Prostate gland (tissue), 2 donors: ENCODE measurements around the gene PCDHB3.

ENCODE experiments used
- CTCF ChIP-seq, 4 experiments: fragments of 200-600 bp in 2 of 4; fragments of 450-650 bp in 2 of 4; sonication (generic) in 2 of 4; IDR thresholded peaks; 1 replicate in 3 of 4; 2 replicates in 1 of 4; pipeline ENCODE4 v1.5.1; 2016 to 2019; ENCODE audit warnings: antibody characterized with exemption in 4 of 4, mild to moderate bottlenecking in 2 of 4, moderate library complexity in 2 of 4
- POLR2A ChIP-seq: fragments of 450-650 bp; IDR thresholded peaks from one replicate; pipeline ENCODE4 v1.6.1; 2016; ENCODE audit warnings: antibody characterized with exemption, mild to moderate bottlenecking

GRCh38 chr5:141094481-141095262, 5.6 kb upstream of the PCDHB3 start, which contains the start of gene PCDHB2:
- TF ChIP-seq CTCF (IDR thresholded peaks at IDR 0.05) (peak in 1 of 4 experiments; percentile 51), POLR2A (no peak)
